GM19395 (cell line): ENCODE results near the gene CENPP.

Experiments used
- ATAC-seq: cut with Tn5 transposase; IDR thresholded peaks from one replicate; pipeline ENCODE4 v1.9.1; 2021; ENCODE audit warnings: mild to moderate bottlenecking, moderate library complexity; ENCODE audit not compliant: unreplicated experiment

The CENPP gene

DNA sequence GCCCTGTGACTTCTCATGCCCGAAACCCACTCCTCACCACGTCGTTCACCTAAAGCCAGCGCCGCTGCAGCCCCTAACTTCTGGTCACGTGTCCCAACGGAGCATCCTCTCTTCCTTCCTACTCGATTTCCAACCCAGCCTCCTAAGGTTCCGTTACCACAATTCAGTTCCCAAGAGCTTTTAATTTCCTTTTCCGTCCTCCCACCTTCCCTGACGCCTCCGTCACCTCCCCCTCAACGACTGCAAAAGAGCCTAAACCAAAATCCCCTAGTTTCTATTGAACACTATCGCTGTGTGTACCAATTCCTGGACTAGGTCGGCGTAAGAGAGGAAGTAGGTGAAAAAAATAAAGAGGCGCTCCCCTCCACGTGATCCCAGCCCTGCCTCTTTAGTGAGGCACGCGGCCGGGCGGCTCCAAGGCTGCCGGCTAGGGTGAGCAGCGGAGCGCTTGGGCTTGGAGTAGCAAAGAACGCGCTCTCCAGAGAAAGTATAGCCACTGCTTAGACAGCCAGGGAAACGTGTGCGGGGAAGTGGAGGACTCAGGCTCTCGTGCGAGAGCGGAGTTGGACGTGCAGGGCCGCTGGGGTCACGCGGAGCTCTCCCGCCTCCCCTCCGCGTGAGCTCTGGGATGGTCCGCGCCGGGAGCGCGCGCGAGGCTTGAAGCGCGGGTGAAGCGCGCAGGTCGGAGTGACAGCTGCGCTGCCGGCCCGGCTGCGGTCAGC, at the start of gene CENPP, which contains the start of gene NOL8:
CENPP (plus strand) TSS at position 685 of the 722 bp plus-strand sequence.
NOL8 (minus strand) TSS at position 82 of the 722 bp plus-strand sequence. CDS start 1,189 bp downstream, outside the sequence.
- peak; percentile 96 for ATAC-seq

DNA sequence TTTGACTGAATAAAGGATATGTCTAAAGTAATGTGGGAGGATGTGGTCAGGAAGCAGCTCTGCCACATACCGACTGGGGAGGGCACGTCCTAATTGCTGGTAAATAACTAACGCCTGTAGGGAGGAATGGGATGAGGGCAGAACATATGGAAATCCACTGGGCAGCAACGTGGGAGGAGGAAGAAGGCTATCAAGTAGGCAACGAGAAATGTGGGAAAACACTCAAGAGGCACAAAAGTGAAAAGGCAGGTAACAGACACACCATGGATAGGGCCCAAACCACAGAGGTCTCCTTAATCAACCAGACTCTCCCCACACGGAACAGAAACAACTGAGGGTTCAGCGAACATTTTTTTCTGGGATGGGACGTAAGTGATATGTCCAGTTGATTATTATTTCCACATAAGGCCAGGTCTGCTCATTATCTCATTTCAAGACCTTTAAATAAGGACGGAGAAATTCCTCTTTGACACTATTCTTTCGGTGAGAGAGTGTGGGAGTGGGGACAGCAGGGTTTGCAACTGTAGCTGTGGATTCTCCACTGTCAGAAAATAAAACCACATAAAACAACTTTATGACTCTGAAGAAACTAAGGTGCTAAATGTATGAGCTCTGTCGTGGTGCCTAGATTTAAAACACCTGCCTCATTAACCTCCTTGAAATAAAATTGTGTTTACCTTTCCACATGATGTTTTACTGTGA, 49.3 kb upstream of the CENPP start:
- ATAC-seq: no peak

DNA sequence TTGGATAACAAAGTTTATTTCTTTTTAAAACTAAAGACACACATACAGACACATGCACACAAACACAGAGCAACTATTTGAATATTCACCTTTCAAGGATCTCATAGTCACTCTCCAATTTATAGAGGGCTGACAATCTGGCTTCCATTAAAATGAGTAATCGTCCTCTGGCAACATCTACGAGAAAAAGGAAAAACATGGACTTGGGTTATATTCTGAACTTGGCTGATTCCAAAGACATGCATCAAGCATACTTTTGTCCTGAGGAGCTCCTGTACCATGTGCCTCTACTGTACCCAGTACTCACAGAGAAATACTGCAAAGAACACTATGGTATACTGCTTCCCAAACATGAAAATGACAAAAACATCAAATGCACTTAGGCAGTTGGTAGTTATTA, 47.6 kb upstream of the CENPP start:
- ATAC-seq: no peak

DNA sequence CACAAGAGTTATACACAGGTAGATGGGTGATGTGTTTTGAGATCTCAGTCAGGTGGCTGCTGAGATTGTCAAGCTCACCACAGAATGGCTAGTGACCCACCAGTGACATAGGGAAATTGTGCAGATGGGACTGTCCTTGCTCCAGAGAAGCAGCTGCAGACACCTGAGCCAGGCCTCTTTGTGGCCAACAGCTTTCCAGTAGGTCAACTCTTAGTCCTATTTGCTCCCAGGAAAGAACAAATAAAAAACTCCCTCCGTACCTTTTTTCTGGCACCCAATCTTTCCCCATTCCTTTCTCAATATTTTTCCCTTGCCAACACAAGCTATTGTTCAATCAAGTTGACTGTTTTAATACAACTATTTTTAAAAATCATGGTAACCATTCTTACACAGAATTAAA, 46.5 kb upstream of the CENPP start:
- no peak for ATAC-seq

DNA sequence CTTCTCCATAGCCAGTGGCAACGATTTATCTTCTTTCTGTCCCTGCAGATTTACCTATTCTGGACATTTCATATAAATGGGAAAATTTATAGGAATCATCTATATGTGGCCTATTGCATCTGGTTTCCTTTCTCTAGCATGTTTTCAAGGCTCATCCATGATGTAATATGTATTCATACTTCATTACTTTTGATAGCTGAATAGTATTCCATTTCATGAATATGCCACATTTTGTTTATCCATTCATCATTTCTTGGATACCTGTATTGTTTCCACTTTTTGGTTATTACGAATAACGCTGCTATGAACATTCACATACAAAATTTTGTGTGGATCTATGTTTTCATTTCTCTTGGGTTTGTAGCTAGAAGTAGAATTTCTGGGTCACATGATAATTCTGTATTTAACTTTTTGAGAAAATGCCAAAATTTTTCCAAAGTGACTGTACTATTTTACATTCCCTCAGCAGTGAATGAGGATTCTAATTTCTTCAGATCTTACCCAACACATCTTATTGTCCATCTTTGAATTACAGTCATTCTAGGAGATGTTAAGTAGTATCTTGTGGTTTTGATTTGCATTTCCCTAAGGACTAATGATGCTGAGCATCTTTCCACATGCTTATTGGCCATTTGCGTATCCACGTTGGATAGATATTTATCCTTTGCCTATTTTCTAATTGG, 35.9 kb upstream of the CENPP start:
- ATAC-seq: no peak

DNA sequence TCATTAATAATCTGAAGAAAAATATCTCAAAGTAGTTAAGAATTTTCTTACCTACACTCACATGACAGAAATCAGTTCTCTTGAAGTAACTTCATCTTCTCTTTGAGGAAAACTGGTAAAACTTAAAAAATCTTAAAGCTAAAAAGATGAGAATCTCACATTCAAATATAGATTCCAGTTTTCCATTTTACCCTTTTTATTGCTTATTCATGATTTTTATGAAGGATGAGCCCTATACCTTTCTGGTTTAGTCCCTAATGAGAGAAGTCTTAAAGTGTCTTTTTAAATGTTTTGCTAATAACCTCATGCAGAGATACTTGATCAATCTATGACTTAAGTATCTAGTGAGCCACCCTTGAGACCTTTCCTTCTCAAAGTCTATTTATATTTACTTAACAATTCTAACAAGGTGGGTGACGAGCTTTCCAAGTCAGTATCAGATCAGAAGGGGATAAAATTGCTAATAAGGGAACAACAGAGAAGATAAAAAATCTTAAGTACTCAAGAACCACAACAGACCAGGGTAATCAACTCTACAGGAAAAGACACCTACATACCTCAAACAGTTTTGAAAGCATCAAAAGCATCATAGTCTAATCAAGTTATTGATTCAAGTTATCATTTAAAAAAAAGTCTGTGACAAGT, 34.8 kb upstream of the CENPP start:
- ATAC-seq: no peak

DNA sequence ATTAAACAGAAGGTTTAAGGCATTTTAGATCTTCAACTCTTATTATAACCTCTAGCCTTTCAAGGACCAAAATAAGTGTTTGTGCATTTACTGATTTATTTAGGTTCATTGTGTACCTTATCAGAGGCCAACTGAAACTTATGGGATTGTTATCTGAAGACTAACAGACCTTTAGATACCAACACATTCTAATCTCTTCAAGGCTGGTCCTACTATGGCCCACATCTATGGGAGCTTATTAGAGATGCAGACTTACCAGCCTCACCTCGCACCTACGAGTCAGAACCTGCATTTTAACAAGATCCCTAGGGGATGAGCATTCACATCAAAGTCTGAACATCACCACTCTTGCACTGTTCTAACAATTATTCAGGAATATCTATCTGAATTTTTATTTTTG, 34.2 kb upstream of the CENPP start:
- no peak for ATAC-seq

DNA sequence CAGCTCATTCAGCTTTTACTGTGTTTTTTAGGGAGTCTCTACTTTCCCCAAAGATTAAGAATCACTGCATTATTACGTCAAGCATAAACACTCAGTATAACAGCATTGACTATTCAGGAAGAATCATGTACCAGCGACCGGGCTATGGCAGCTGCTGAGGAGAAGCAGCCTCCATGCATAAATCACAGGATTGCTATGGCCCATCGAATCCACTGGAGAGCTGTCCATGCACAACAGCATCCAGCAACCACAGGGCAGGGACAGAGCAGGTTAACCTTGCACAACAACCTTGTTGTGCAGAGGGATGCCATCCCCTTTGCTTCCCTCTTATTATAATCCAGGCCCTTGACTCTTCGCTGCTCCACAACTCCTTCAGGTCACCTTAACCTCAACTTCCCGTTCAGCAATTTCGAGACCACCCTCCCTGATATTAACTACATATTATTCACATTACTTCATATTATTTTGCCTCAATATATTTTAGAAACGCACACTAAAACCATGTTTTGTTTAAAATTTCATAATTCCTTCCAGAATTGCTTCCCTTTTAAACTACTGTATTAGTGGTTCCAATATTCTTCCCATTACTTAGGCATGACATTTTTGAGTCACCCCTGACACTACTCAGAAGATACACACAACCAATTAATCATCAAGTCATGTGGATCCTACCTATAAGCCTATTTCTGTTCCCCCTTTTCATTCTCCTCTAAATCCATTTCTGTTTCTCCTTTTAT, 33.2 kb upstream of the CENPP start:
- no peak for ATAC-seq

DNA sequence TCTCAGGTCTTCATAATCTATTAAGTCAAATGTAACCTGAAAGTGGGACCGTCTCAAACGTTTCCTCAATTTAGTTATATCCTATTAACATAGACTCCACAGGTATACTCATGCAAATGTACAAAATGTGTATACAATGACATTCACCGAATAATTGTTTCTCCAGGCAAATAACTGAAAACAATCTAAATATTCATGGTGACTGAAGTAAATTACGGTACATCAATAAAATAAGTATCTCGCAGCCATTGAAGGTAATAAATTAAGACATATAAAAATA, 32.7 kb upstream of the CENPP start:
- no peak for ATAC-seq

DNA sequence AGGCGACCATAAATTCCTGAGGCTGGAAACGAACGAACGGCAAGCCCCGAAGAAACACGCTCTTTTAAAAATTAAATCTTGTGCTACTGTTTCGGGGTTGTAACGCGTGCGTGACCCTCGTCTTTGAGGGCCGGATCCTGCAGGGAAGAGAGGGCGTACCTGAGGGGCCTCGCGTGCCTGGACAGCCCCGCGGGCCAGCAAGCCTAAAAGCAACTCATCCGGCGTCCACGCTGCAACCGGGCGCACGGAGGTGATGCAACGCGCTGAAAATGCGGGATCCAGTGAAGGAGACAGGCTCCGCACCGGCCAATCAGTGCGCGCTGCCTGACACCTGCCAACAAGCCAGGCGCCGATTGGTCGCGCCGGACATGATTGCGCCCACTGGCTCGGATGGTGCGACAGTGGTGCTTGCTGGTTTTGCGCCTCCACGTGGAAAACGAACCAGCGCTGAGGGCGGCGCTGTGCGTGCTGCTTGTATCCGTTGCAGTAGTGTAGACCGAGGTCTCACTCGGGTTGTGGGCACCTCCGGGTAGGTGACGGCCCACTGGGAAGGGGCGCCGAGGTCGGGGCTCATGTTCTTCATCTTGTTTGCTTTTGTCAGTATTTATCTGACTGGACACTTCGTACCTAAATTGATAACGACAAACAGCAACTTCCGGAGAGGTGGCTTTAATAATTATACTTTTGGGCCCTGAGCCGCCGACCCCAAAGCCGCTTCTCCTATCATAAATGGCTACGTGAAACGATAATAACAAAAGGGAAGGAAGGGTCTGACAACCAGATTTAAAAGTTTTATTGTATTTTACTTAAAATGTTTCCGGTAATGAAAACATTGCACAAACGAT, 32.1 kb upstream of the CENPP start, which contains the start of gene IARS1:
IARS1 (minus strand) TSS at position 246 of the 845 bp plus-strand sequence. CDS start 4,278 bp downstream, outside the sequence.
- ATAC-seq: peak; percentile 93

DNA sequence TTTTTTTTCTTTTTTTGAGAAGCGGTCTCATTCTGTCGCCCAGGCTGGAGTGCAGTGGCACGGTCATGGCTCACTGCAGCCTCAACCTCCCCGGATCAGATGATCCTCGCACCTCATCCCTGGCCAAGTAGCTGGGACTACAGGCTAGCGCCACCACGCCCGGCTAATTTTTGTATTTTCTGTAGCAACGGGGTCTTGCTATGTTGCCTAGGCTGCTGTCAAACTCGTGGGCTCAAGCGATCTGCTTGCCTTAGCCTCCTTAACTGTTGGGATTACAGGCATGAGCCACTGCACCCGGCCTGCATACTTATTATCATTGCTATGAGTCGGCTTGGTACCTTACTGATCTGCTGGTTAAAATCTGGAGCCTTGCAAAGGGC, 31.5 kb upstream of the CENPP start:
- ATAC-seq: no peak

DNA sequence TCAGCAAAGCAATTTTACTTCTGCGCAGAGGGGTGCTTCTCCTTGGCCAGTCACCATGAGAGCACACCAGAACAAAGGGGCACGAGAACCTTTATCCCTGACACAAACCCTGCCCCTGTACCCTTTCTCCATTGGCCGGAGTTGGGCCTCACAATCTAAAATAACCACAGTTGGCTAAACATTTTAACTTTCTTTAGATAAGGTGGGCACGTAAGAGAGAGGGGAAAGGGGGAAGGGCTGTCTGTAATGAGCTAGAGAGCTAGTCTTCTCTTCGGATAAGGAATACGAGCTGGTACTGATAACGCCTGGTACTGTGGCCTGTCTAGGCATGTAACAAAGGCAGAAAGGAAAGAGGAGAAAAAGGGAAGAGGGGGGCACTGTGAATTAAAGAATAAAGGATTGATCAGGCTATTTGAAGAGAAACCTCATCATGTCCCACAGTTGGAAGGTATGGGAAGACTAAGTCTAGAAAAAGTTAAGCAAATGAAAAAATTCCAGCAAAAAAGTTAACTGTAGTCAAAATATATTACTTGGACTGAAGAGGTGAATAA, 30.4 kb upstream of the CENPP start:
- ATAC-seq: no peak

DNA sequence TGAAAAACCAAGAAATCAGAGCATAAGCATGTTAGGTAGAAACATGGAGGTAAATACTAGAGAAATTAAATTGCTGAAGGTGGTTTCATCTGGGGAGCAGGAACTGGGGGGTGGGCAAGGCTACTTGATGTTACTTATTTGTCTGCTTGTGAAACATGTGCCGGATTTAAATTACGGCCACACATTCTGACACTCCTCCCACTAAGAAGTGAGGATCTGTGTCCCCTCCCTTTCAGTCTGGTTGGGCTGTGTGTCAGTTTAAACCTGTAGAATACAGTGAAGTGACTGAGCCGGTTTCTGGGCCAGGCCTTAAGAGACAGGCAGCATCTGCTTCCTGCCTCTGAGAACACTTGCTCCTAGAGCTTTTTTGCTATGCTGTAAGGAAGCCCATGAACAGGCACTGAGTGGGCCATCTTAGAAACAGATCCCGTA, 29.9 kb upstream of the CENPP start:
- ATAC-seq: no peak

DNA sequence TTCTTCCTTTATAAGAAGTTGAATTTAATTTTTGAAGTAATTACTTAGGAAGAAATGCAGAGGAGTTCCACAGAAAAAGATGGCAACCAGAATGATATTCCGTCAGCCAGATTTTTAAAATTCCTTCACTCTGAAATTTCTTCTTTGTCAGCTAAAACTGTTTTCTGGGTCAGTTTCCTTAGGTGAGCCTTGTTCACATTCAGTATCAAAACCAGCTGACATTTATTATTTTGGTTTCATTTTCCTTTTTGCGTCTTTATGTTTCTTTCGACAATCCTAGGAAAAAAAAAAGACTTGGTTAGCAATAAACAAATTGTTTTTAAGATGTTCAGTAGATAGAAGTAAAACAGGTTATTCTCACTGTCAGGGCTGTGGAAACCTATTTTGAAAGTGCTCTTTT, 28.1 kb upstream of the CENPP start:
- no peak for ATAC-seq

DNA sequence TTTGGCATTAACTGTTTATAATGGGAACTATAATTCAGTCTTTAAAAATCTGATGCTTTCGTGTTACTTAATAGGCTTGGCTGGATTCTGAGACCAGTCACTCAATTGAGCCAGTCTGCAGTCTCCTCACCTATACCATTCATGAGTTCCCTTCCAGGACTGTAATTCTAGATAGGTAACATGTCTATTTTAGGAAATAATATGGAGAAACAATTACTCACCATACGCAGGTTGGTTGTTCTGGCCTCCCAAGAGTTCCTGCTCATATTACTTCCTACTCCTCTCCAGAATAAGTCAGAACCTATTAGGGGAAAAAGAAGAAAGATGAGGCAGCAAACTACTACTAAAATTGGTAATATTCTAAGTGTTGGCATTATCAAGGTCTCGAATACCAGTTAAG, 27.7 kb upstream of the CENPP start:
- ATAC-seq: no peak

DNA sequence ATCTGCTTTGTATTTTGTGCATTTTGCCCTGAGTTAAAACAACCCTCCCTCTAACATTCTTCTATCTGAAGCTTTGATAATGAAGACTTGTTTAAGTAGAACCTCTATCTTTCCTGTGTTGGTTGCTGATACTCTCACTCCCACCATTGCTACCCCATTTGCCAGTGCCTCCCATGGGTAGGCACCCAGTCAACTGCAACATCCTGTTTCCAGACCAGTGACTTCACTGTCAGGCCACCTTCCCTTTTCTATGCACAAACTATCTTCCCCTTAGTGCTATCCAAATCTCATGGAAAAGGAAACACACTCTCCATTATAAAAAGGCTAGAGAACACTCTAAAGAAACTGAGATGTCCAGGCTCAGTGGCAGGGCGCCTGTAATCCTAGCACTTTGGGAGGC, 26.6 kb upstream of the CENPP start:
- no peak for ATAC-seq

DNA sequence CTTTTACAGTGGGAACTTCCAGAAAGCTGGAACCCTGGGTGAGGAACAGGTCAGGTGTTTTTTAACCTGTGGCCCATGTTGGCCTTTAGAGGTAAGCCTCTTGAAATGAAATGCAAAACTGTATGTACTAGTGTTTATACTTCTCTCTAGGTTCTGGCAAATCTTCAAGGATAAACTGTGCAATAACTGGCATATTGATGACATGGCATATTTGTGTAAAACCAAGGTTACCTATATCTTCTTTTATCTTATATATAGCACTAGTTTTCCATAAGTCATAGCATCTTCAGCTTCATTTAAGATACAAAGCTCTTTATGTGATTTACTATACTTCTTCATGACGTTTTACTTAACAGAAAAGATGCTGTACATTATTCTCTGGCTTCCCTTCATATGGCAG, 24.8 kb upstream of the CENPP start:
- ATAC-seq: no peak

DNA sequence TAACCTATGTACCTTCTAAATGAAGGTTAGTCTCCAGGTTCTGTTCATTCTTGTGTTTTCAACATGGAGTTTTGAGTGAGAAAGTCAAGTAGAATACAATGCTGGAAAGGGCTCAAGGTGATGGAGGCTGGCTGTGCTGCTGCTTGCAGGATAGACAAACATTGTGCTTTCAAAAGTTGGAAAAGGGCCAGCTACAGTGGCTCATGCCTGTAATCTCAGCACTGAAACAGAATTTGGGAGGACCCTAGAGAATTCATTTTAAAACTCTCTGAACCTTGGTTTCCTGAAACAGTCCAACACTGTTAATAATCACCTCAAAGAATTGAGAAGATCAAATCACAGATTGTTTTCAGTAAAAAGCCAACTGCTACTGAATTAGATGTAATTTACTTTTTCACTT, 16.9 kb upstream of the CENPP start:
- no peak for ATAC-seq

DNA sequence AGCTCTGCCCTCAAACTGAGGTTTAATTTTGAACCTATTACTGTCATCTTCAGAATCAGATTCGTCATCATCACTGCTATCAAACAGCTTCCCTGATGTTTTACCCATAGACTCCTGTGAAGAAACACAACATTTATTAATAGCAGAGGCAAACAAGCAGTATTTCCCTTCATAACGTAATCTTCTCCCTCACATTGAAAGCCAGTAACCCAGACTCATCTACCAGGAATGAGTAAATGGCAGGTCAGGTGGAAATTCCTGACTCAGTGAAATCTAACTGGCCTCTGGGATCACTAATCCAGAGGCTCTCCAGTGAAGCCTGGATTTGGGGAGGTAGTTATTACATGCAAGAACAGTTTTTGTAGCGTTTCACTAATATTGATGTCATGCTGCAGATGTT, 15.2 kb upstream of the CENPP start:
- ATAC-seq: no peak
